ENCODE data around the gene SHB.

The SHB gene

DNA sequence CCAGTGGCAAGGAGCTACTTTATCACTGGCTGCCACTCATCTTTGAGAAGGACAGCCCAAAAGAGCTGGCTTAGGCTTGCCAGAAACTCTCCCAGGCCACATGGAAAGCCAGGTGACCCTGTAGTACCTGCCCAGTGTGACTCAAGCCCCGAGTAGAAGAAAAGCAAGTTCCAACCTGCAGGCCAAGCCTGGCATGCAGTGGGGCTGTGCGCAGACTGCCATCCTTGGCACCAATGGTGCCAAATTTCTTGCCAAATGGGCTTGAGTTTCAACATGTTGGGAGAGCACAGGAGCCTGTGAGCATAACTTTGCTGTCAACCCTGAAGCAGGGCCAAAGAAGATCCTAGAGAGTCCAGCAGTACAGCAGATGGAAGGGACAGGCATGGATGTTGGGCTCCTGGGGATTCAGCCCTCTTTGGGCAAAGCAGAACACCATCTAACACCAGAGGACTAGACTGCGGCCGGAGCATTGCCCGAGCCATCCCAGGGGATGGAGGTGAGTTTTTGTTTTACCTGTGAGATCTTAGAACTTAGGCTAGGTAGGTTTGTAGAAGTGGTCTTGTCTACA, 27.3 kb upstream of the SHB start:
- TF ChIP-seq REST (IDR thresholded peaks at IDR 0.05; ENCODE audit: insufficient read depth in 1 of 2, low read depth in 2 of 2, low read length in 2 of 2) (no peak), POLR2AphosphoS5 (IDR thresholded peaks at IDR 0.05; ENCODE audit: low read depth, low read length) (no peak), SIN3A (IDR thresholded peaks at IDR 0.05; ENCODE audit: borderline replicate concordance, insufficient read depth, low read length) (no peak)

DNA sequence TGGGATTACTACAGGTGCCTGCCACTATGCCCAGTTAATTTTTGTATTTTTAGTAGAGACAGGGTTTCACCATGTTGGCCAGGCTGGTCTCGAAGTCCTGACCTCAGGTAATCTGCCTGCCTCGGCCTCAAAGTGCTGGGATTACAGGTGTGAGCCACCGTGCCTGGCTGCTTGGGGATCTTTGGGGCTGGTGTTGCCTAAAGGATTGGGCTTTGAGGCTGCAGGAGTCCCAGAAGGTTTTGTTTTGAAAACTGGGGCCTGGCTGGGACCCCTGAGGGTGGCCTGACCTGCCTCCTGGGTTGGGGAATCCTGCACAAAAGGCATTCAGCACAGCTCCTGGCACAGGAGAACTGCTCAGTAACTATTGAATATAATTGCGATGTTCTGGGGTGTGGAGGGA, 25.1 kb upstream of the SHB start:
- TF ChIP-seq FOXP2 (optimal IDR thresholded peaks at IDR 0.05; ENCODE audit: borderline replicate concordance, extremely low read depth, extremely low read length, insufficient read depth) (no peak), SIN3A (IDR thresholded peaks at IDR 0.05; ENCODE audit: borderline replicate concordance, insufficient read depth, low read length) (no peak), POLR2AphosphoS5 (IDR thresholded peaks at IDR 0.05; ENCODE audit: low read depth, low read length) (no peak), REST (IDR thresholded peaks at IDR 0.05; ENCODE audit: insufficient read depth in 1 of 2, low read depth in 2 of 2, low read length in 2 of 2) (no peak), TAF1 (IDR thresholded peaks at IDR 0.05; ENCODE audit: borderline replicate concordance, insufficient read depth, low read length) (no peak)

DNA sequence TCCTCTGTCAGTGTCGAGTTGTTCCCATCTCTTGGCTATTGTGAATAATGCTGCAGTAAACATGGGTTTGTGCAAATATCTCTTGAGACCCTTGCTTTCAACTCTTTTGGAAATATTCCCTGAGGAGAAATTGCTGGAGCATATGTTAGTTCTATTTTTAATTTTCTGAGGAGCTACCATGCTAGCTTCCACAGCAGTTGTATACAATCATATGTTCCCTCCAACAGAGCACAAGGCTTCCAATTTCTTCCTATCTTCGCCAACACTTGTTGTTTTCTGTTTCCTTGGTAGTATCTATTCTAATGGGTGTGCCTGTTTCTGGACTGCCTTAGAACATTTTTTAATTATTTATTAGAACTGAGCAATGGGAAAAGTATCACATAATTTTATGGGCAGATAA, 23.6 kb upstream of the SHB start:
- TF ChIP-seq POLR2AphosphoS5 (IDR thresholded peaks at IDR 0.05; ENCODE audit: low read depth, low read length) (no peak), TAF1 (IDR thresholded peaks at IDR 0.05; ENCODE audit: borderline replicate concordance, insufficient read depth, low read length) (no peak), SIN3A (IDR thresholded peaks at IDR 0.05; ENCODE audit: borderline replicate concordance, insufficient read depth, low read length) (no peak), REST (IDR thresholded peaks at IDR 0.05; ENCODE audit: insufficient read depth in 1 of 2, low read depth in 2 of 2, low read length in 2 of 2) (no peak), FOXP2 (optimal IDR thresholded peaks at IDR 0.05; ENCODE audit: borderline replicate concordance, extremely low read depth, extremely low read length, insufficient read depth) (no peak)

GRCh38 chr9:38092200-38092524, 23.1 kb upstream of the SHB start:
- TF ChIP-seq FOXP2 (optimal IDR thresholded peaks at IDR 0.05; ENCODE audit: borderline replicate concordance, extremely low read depth, extremely low read length, insufficient read depth) (no peak), POLR2AphosphoS5 (IDR thresholded peaks at IDR 0.05; ENCODE audit: low read depth, low read length) (no peak), REST (IDR thresholded peaks at IDR 0.05; ENCODE audit: insufficient read depth in 1 of 2, low read depth in 2 of 2, low read length in 2 of 2) (no peak), SIN3A (IDR thresholded peaks at IDR 0.05; ENCODE audit: borderline replicate concordance, insufficient read depth, low read length) (no peak), TAF1 (IDR thresholded peaks at IDR 0.05; ENCODE audit: borderline replicate concordance, insufficient read depth, low read length) (no peak)
